CD4-positive, alpha-beta T cell (primary cell): ENCODE measurements around the gene CD200R1L. TPM values are rescaled to one million over a fixed set of nuclear protein-coding genes. Genes with fewer than 3 reads are reported as not detected.
A peak's percentile ranks its signal among the peaks of the same experiment; 100 is the strongest.

ENCODE experiments used
- ATAC-seq: fragments of 200-7000 bp; cut with Tn5 transposase; one replicate; pipeline ENCODE4 v1.10.0; 2022; ENCODE audit warnings: mild to moderate bottlenecking; ENCODE audit not compliant: poor library complexity
- CTCF ChIA-PET: fragments of 350-600 bp; sonication (Branson Sonifier 250); formaldehyde crosslinking; loops from one replicate; lab custom pipeline; 2021; ENCODE audit warnings: antibody characterized with exemption, inconsistent platforms; lab: Charles Lee
- POLR2A ChIA-PET: fragments of 350-600 bp; sonication (Branson Sonifier 250); formaldehyde crosslinking; loops from one replicate; lab custom pipeline; 2021; ENCODE audit warnings: antibody characterized with exemption, inconsistent platforms; lab: Charles Lee
- DNase-seq, 14 experiments: peaks; one replicate each; pipeline ENCODE4 v3.0.0-alpha.2; 2013 to 2020; ENCODE audit warnings: mixed read lengths in 2 of 14
- H3K27ac ChIP-seq, 2 donors: one replicate each; pipeline versions ENCODE4 v1.5.1 to v1.7.0; 2013; ENCODE audit warnings: low read length in 2 of 2, low read depth in 1 of 2, mild to moderate bottlenecking in 1 of 2
- H3K27me3 ChIP-seq, 2 experiments: 1 replicate in 1 of 2; 2 replicates in 1 of 2; pipeline versions ENCODE4 v1.6.1 to v1.7.0; 2013; ENCODE audit warnings: low read length in 2 of 2, control low read depth in 1 of 2, mild to moderate bottlenecking in 1 of 2, moderate library complexity in 1 of 2; ENCODE audit not compliant: insufficient read depth in 2 of 2, control insufficient read depth in 1 of 2
- H3K36me3 ChIP-seq: one replicate; pipeline ENCODE4 v1.6.1; 2013; ENCODE audit warnings: low read length, control low read depth; ENCODE audit not compliant: insufficient read depth
- H3K4me1 ChIP-seq: one replicate; pipeline ENCODE4 v1.6.1; 2013; ENCODE audit warnings: low read length, control low read depth; ENCODE audit not compliant: insufficient read depth
- H3K4me3 ChIP-seq: one replicate; pipeline ENCODE4 v1.5.1; 2013; ENCODE audit warnings: mild to moderate bottlenecking, low read length, moderate library complexity
- H3K9me3 ChIP-seq, 2 experiments: 1 replicate in 1 of 2; 2 replicates in 1 of 2; pipeline versions ENCODE4 v1.6.1 to v1.7.0; 2013; ENCODE audit warnings: low read length in 2 of 2, mild to moderate bottlenecking in 2 of 2, control low read depth in 1 of 2, moderate library complexity in 1 of 2; ENCODE audit not compliant: control insufficient read depth in 1 of 2, insufficient read depth in 1 of 2
- H3K27ac Mint-ChIP-seq: one replicate; pipeline ENCODE4 v1.8.0; 2020; ENCODE audit warnings: mixed read lengths
- H3K27me3 Mint-ChIP-seq: one replicate; pipeline ENCODE4 v1.8.0; 2021; ENCODE audit warnings: mixed read lengths
- H3K36me3 Mint-ChIP-seq: one replicate; pipeline ENCODE4 v1.8.0; 2021; ENCODE audit warnings: low read depth, mixed read lengths
- H3K4me1 Mint-ChIP-seq: one replicate; pipeline ENCODE4 v1.8.0; 2021; ENCODE audit warnings: low read depth, mixed read lengths
- H3K4me3 Mint-ChIP-seq: one replicate; pipeline ENCODE4 v1.8.0; 2020; ENCODE audit warnings: mild to moderate bottlenecking, mixed read lengths
- H3K9me3 Mint-ChIP-seq: one replicate; pipeline ENCODE4 v1.8.0; 2020; ENCODE audit warnings: mixed read lengths
- intact Hi-C, 2 experiments: fragments of 100-400 bp; cut with DNase I in 1 of 2; cut with micrococcal nuclease in 1 of 2; formaldehyde crosslinking; loops; one replicate each; pipeline versions ENCODE4 v1.15.1 to v1.9.0; 2023 to 2025; cut with DNase I, micrococcal nuclease
- total RNA-seq, 174 experiments: library from RNA in 2 of 174; stranded (reverse) in 2 of 174; gene quantifications; one replicate each; pipeline ENCODE4 v1.2.3 and lab custom pipeline; 2021 to 2026
- TF ChIP-seq, protein P1 (sequence below): fragments of 200-600 bp; IDR thresholded peaks from one replicate; pipeline ENCODE4 v1.8.0; 2022; ENCODE audit warnings: antibody characterized with exemption, mild to moderate bottlenecking

Gene CD200R1L
- total RNA-seq, 2 experiments from 2014 or later = 0.17 TPM; not detected in 1

DNA sequence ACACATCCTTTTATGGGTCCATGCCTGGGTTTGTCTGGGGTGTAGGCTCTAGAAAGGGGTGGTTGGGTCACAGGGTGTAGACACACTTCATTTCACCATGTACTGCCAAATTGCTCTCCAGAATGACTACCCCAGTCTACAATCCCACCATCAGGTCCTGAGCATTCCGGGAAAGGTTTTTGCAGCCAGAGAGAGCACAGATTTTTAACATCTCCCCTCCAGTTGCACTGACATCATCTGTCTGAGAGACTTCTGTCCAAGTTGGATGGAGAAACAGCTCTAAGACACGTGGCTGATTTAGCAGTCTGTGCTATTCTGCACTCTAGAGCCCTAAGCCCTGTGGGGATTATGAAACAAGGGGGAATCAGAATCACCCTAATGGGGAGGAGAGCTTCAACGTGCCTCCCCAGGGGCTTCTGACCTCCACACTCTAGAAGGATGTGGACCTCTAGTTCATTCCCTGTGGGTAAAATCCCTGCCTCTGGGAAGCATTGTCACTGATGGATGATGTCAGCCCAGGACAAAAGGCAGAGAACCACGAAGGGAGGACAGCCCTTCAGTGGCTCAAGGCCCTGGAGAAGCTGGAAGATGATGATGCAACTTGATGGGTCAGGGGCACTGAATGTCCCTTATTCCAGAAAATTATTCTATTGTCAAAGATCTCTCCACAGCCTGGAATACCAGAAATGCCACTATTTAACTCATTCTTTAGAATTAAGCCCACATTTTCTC is 71.5 kb downstream of the CD200R1L start:
- no peak overlapping the region for H3K27ac ChIP-seq
- TF ChIP-seq, protein P1, sequence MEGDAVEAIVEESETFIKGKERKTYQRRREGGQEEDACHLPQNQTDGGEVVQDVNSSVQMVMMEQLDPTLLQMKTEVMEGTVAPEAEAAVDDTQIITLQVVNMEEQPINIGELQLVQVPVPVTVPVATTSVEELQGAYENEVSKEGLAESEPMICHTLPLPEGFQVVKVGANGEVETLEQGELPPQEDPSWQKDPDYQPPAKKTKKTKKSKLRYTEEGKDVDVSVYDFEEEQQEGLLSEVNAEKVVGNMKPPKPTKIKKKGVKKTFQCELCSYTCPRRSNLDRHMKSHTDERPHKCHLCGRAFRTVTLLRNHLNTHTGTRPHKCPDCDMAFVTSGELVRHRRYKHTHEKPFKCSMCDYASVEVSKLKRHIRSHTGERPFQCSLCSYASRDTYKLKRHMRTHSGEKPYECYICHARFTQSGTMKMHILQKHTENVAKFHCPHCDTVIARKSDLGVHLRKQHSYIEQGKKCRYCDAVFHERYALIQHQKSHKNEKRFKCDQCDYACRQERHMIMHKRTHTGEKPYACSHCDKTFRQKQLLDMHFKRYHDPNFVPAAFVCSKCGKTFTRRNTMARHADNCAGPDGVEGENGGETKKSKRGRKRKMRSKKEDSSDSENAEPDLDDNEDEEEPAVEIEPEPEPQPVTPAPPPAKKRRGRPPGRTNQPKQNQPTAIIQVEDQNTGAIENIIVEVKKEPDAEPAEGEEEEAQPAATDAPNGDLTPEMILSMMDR = no peak
- Mint-ChIP-seq H3K27ac (no peak overlapping the region), H3K36me3 (no peaks in the 10 kb centered on the region), H3K9me3 (no peaks in the 10 kb centered on the region), H3K27me3 (no peaks in the 10 kb centered on the region), H3K4me3 (no peak overlapping the region), H3K4me1 (peaks cover 26% of the 10 kb centered on the region)
- ATAC-seq (no peak), DNase-seq (no peak)
- ChIA-PET POLR2A (interaction anchor here (0.5 kb wide), 1 partner anchor 197 kb away, joined by 3 read pairs; no protein-coding TSS in a partner anchor), CTCF (no interaction called here)
- intact Hi-C loops = no loop called here
- H3K4me3 ChIP-seq = no peak overlapping the region
- H3K27me3 ChIP-seq = no peaks in the 10 kb centered on the region
- H3K9me3 ChIP-seq = no peaks in the 10 kb centered on the region
- H3K4me1 ChIP-seq = peaks cover 46% of the 10 kb centered on the region
- no peaks in the 10 kb centered on the region for H3K36me3 ChIP-seq

DNA sequence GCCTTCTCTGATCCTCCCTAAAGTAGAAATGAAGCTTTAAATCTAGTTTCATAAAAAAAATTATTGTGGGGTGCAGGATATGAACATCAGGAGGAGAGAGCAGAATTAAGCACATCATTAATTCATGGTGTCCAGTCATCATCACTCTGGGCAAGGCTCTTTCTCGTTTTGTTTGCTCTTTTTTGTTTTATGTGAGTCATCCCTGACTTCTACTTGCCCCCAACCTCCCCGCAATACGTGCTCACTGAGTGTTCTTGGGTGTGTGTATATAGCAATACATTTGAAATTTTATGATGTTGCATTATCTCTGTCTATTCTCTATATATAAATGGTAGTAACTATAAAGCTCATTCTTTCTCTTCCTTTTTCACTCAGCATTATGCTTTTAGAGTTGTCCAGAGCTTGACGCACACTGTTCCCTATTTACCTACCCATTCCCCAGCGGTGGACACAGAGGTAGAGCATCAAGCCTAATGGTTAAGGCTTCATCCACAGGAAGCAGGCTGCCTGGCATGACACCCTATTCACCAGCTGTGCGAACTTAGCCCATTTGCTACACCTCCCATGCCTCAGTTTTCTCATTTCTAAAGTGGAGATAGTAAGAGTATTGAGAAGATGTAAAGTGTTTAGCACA is 72.3 kb downstream of the CD200R1L start:
- Mint-ChIP-seq H3K36me3 (no peaks in the 10 kb centered on the region), H3K27ac (peak overlapping the region; percentile 68), H3K4me3 (no peak overlapping the region), H3K9me3 (no peaks in the 10 kb centered on the region), H3K27me3 (no peaks in the 10 kb centered on the region), H3K4me1 (peaks cover 26% of the 10 kb centered on the region)
- ATAC-seq (peak; percentile 54), DNase-seq (peak in 1 of 14 experiments; percentile 11)
- H3K4me1 ChIP-seq = peaks cover 50% of the 10 kb centered on the region
- no peak overlapping the region for H3K4me3 ChIP-seq
- H3K27me3 ChIP-seq = no peaks in the 10 kb centered on the region
- TF ChIP-seq, protein P1 = no peak
- H3K27ac ChIP-seq = no peak overlapping the region
- ChIA-PET CTCF (interaction anchor here (1.9 kb wide), 1 partner anchor 14 kb away, joined by 5 read pairs; no protein-coding TSS in a partner anchor), POLR2A (interaction anchor here (1.0 to 1.4 kb wide), 6 partner anchors 20 to 202 kb away, joined by 3 to 4 read pairs (median 3); no protein-coding TSS in a partner anchor)
- H3K36me3 ChIP-seq = no peaks in the 10 kb centered on the region
- no peaks in the 10 kb centered on the region for H3K9me3 ChIP-seq
- intact Hi-C loops = no loop called here

DNA sequence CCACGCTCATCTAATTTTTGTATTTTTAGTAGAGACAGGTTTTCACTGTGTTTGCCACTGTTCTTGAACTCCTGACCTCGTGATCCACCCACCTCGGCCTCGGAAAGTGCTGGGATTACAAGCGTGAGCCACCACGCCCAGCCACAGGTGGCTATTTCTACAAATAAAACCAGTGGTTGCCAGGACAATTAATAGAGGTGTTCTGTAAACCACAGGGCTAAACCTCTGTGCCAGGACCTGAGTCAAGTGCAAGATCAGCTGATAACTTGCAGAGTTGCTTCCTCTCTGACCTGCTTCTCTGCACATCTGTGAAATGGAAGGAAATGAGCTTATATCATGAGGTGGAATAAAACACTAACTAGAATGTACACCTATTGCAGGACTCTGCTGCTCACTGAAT is 72.8 kb downstream of the CD200R1L start:
- ATAC-seq = peak; percentile 66
- peaks cover 50% of the 10 kb centered on the region for H3K4me1 ChIP-seq
- intact Hi-C loops = no loop called here

More for the DNA sequence above, 72.8 kb downstream of the CD200R1L start:
- DNase-seq = peak in 10 of 14 experiments; percentile 4 to 78 (median 15)
- no peak overlapping the region for H3K4me3 ChIP-seq
- H3K9me3 Mint-ChIP-seq = no peaks in the 10 kb centered on the region
- no peaks in the 10 kb centered on the region for H3K27me3 Mint-ChIP-seq
- H3K9me3 ChIP-seq = no peaks in the 10 kb centered on the region
- H3K27me3 ChIP-seq = no peaks in the 10 kb centered on the region
- H3K4me1 Mint-ChIP-seq = peaks cover 26% of the 10 kb centered on the region
- TF ChIP-seq, protein P1 = no peak
- H3K27ac Mint-ChIP-seq = peak overlapping the region; percentile 68
- H3K27ac ChIP-seq = no peak overlapping the region
- H3K36me3 Mint-ChIP-seq = no peaks in the 10 kb centered on the region
- CTCF ChIA-PET = interaction anchor here (1.9 kb wide), 1 partner anchor 14 kb away, joined by 5 read pairs; no protein-coding TSS in a partner anchor
- no peaks in the 10 kb centered on the region for H3K36me3 ChIP-seq
- POLR2A ChIA-PET = interaction anchor here (1.0 to 1.4 kb wide), 6 partner anchors 21 to 203 kb away, joined by 3 to 4 read pairs (median 3); no protein-coding TSS in a partner anchor
- no peak overlapping the region for H3K4me3 Mint-ChIP-seq
